ENCODE results near the gene ARHGAP23. TPM values are rescaled to one million over a fixed set of nuclear protein-coding genes. Genes with fewer than 3 reads are reported as not detected.
A peak's percentile ranks its signal among the peaks of the same experiment; 100 is the strongest.
"Not testable (repeated sequence)": the region's sequence is repeated elsewhere in the genome, so short reads cannot be mapped to it uniquely, and the experiment has no call there.

Gene ARHGAP23
- polyA plus RNA-seq, 1 donor, result 23.6 TPM

GRCh38 chr17:38491346-38492066, 63.2 kb downstream of the ARHGAP23 start:
- H3K36me3 ChIP-seq (ENCODE audit: control insufficient read depth, insufficient read depth, low read length), result peaks cover 15% of the 10 kb centered on the region
- H3K27ac ChIP-seq (ENCODE audit: low read length); H3K4me3 ChIP-seq (ENCODE audit: low read length); H3K27me3 ChIP-seq (ENCODE audit: control insufficient read depth, insufficient read depth, low read length); H3K9me3 ChIP-seq (ENCODE audit: control insufficient read depth, low read depth, low read length); H3K4me1 ChIP-seq (ENCODE audit: control insufficient read depth, insufficient read depth, low read length); DNase-seq: not testable (repeated sequence)
- no CpG with 5 or more reads among the region's 19 CpGs for WGBS (ENCODE audit: insufficient coverage, low lambda C conversion rate)

GRCh38 chr17:38492067-38493040, 64.1 kb downstream of the ARHGAP23 start:
- H3K4me1 ChIP-seq (ENCODE audit: control insufficient read depth, insufficient read depth, low read length); H3K27me3 ChIP-seq (ENCODE audit: control insufficient read depth, insufficient read depth, low read length); H3K4me3 ChIP-seq (ENCODE audit: low read length); H3K27ac ChIP-seq (ENCODE audit: low read length); H3K9me3 ChIP-seq (ENCODE audit: control insufficient read depth, low read depth, low read length): not testable (repeated sequence)
- DNase-seq, result peak; percentile 72 to 77
- H3K36me3 ChIP-seq (ENCODE audit: control insufficient read depth, insufficient read depth, low read length), result peaks cover 15% of the 10 kb centered on the region
- WGBS (ENCODE audit: insufficient coverage, low lambda C conversion rate), result no CpG with 5 or more reads among the region's 14 CpGs

DNA sequence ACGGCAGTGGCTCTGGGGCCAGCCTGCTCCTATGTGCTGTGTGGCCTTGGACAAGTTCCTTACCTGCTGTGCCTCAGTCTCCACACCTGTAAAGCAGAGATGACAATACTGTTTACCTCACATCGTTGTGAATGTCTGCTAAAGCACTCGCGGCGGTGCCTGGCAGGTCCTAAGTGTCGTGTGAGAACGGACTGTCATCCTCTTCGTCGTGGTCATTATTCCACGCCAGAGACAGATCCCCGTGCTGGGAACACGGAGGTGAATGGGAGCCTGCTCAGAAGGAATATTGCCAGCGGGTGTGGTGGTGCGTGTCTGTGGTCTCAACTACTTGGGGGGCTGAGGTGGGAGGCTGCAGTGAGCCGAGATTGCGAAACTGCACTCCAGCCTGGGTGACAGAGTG, 65.9 kb downstream of the ARHGAP23 start:
- peaks cover 20% of the 10 kb centered on the region for H3K36me3 ChIP-seq (ENCODE audit: control insufficient read depth, insufficient read depth, low read length)
- WGBS (ENCODE audit: insufficient coverage, low lambda C conversion rate), result no CpG with 5 or more reads among the region's 16 CpGs

GRCh38 chr17:38497656-38498055, 69.4 kb downstream of the ARHGAP23 start:
- not testable (repeated sequence) for H3K9me3 ChIP-seq (ENCODE audit: control insufficient read depth, low read depth, low read length); H3K4me3 ChIP-seq (ENCODE audit: low read length); H3K27me3 ChIP-seq (ENCODE audit: control insufficient read depth, insufficient read depth, low read length); DNase-seq; H3K27ac ChIP-seq (ENCODE audit: low read length); H3K4me1 ChIP-seq (ENCODE audit: control insufficient read depth, insufficient read depth, low read length)
- peaks cover 19% of the 10 kb centered on the region for H3K36me3 ChIP-seq (ENCODE audit: control insufficient read depth, insufficient read depth, low read length)
- WGBS (ENCODE audit: insufficient coverage, low lambda C conversion rate), result no CpG with 5 or more reads among the region's 10 CpGs

More for the DNA sequence above, 65.9 kb downstream of the ARHGAP23 start:
- H3K4me3 ChIP-seq (ENCODE audit: low read length); H3K27ac ChIP-seq (ENCODE audit: low read length); DNase-seq; H3K4me1 ChIP-seq (ENCODE audit: control insufficient read depth, insufficient read depth, low read length); H3K27me3 ChIP-seq (ENCODE audit: control insufficient read depth, insufficient read depth, low read length); H3K9me3 ChIP-seq (ENCODE audit: control insufficient read depth, low read depth, low read length): not testable (repeated sequence)

- no peak overlapping the region for H3K27ac ChIP-seq (ENCODE audit: low read length)
- H3K9me3 ChIP-seq (ENCODE audit: control insufficient read depth, low read depth, low read length), result no peaks in the 10 kb centered on the region
- no peak overlapping the region for H3K4me3 ChIP-seq (ENCODE audit: low read length)
- H3K27me3 ChIP-seq (ENCODE audit: control insufficient read depth, insufficient read depth, low read length), result no peaks in the 10 kb centered on the region
- WGBS (ENCODE audit: insufficient coverage, low lambda C conversion rate), result no CpG with 5 or more reads among the region's 14 CpGs
- H3K4me1 ChIP-seq (ENCODE audit: control insufficient read depth, insufficient read depth, low read length), result no peaks in the 10 kb centered on the region
- no peak for DNase-seq
- peaks cover 18% of the 10 kb centered on the region for H3K36me3 ChIP-seq (ENCODE audit: control insufficient read depth, insufficient read depth, low read length)
Observed at GRCh38 chr17:38498353-38498752, 70.1 kb downstream of the ARHGAP23 start.

GRCh38 chr17:38499230-38499629, 71.0 kb downstream of the ARHGAP23 start:
- not testable (repeated sequence) for H3K4me3 ChIP-seq (ENCODE audit: low read length); H3K27me3 ChIP-seq (ENCODE audit: control insufficient read depth, insufficient read depth, low read length); H3K27ac ChIP-seq (ENCODE audit: low read length); H3K36me3 ChIP-seq (ENCODE audit: control insufficient read depth, insufficient read depth, low read length); H3K9me3 ChIP-seq (ENCODE audit: control insufficient read depth, low read depth, low read length); DNase-seq; H3K4me1 ChIP-seq (ENCODE audit: control insufficient read depth, insufficient read depth, low read length)
- WGBS (ENCODE audit: insufficient coverage, low lambda C conversion rate), result no CpG with 5 or more reads among the region's 10 CpGs

GRCh38 chr17:38501718-38502117, 73.5 kb downstream of the ARHGAP23 start:
- not testable (repeated sequence) for H3K27me3 ChIP-seq (ENCODE audit: control insufficient read depth, insufficient read depth, low read length); H3K9me3 ChIP-seq (ENCODE audit: control insufficient read depth, low read depth, low read length); H3K4me1 ChIP-seq (ENCODE audit: control insufficient read depth, insufficient read depth, low read length); DNase-seq; H3K4me3 ChIP-seq (ENCODE audit: low read length); H3K27ac ChIP-seq (ENCODE audit: low read length)
- WGBS (ENCODE audit: insufficient coverage, low lambda C conversion rate), result no CpG with 5 or more reads among the region's 2 CpGs
- peaks cover 10% of the 10 kb centered on the region for H3K36me3 ChIP-seq (ENCODE audit: control insufficient read depth, insufficient read depth, low read length)

DNA sequence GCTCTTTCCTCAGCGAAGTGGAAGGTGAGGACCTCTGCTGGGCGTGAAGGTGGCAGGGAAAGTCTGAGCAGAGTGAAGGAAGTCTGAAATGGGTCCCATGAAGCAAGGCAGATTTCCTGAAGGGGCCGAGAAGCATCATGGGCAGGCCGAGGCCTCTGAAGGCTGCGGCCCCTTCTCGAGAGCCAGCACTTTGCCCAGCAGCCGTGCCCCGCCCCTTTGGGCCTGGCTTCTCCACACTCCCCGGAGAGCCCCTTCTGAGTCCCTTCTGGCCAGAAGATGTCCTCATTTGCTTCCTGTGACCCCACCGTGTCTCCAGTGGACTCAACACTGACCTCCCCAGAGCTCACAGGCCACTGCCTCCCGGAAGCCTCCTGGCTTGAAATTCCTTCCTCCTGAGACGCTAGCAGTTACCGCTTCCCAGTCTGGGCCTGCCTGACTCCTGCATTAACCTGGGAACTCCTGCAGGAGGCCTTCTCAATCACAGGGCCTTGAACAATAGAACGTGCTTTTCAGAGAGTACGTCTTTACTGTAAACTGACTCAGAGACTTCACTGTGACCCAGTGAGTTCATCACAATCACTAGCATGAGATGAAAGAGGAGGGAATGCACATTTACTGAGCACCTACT, 75.1 kb downstream of the ARHGAP23 start:
- WGBS (ENCODE audit: insufficient coverage, low lambda C conversion rate), result no CpG with 5 or more reads among the region's 15 CpGs
- H3K27ac ChIP-seq (ENCODE audit: low read length); H3K9me3 ChIP-seq (ENCODE audit: control insufficient read depth, low read depth, low read length); H3K4me3 ChIP-seq (ENCODE audit: low read length); H3K27me3 ChIP-seq (ENCODE audit: control insufficient read depth, insufficient read depth, low read length); DNase-seq; H3K36me3 ChIP-seq (ENCODE audit: control insufficient read depth, insufficient read depth, low read length); H3K4me1 ChIP-seq (ENCODE audit: control insufficient read depth, insufficient read depth, low read length): not testable (repeated sequence)

DNA sequence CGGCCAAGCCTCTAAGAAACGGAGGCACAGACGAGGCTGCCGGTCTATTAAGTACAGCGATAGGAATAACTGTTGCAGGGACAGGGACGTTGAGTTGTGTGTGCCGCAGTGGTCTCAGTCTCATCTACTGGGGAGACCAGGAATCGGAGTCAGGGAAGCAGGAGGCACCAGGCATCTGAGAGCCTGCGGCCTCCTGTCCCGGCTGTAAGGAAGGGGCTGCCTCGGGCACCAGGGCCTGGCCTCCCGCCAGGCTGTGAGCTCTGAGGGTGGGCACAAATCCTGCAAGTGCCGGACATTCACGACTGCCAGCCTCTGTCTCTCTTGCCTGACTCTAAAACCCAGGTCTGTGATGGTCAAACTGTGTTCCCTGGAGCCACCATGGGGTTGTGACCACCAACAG, 76.0 kb downstream of the ARHGAP23 start:
- H3K27me3 ChIP-seq (ENCODE audit: control insufficient read depth, insufficient read depth, low read length), result peaks cover 2% of the 10 kb centered on the region
- DNase-seq, result no peak
- H3K4me1 ChIP-seq (ENCODE audit: control insufficient read depth, insufficient read depth, low read length), result no peaks in the 10 kb centered on the region
- peaks cover 9% of the 10 kb centered on the region for H3K36me3 ChIP-seq (ENCODE audit: control insufficient read depth, insufficient read depth, low read length)
- H3K4me3 ChIP-seq (ENCODE audit: low read length), result no peak overlapping the region
- no CpG with 5 or more reads among the region's 14 CpGs for WGBS (ENCODE audit: insufficient coverage, low lambda C conversion rate)
- no peaks in the 10 kb centered on the region for H3K9me3 ChIP-seq (ENCODE audit: control insufficient read depth, low read depth, low read length)
- H3K27ac ChIP-seq (ENCODE audit: low read length), result no peak overlapping the region

DNA sequence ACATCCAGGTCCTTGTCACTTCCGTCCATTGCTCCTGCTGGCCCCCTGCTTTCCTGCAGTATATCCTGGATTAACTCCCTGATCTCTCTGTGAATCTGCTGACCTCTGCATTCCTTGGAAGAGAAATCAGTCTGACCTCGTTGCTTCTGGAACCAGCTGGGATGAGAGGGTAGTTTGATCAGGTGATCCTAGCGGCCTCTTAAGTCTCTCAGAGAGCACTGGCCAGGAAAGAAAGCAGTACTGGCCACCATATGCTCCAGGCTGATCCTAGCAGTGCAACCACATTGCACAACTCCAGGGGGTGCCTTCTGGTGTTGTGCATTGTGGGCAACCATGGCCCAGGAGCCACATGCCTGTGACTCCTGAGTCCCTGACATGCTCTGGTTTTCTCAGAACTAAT, 79.2 kb downstream of the ARHGAP23 start:
- Histone ChIP-seq H3K27ac (ENCODE audit: low read length) (no peak overlapping the region), H3K36me3 (ENCODE audit: control insufficient read depth, insufficient read depth, low read length) (peaks cover 6% of the 10 kb centered on the region), H3K9me3 (ENCODE audit: control insufficient read depth, low read depth, low read length) (peaks cover 3% of the 10 kb centered on the region), H3K4me1 (ENCODE audit: control insufficient read depth, insufficient read depth, low read length) (peaks cover 10% of the 10 kb centered on the region), H3K27me3 (ENCODE audit: control insufficient read depth, insufficient read depth, low read length) (peaks cover 27% of the 10 kb centered on the region), H3K4me3 (ENCODE audit: low read length) (no peak overlapping the region)
- no peak for DNase-seq
- WGBS (ENCODE audit: insufficient coverage, low lambda C conversion rate), result no CpG with 5 or more reads among the region's 3 CpGs
